SK-N-MC (cell line): ENCODE results near the gene DLGAP4.

Experiments
- EZH2 ChIP-seq: fragments of 200-600 bp; sonication (generic); IDR thresholded peaks from one replicate; pipeline ENCODE4 v1.6.1; 2017; ENCODE audit warnings: antibody characterized with exemption
- FOXP2 ChIP-seq: optimal IDR thresholded peaks from 2 replicates; pipeline ENCODE3; 2011; ENCODE audit warnings: mild to moderate bottlenecking, moderate library complexity; ENCODE audit not compliant: insufficient read depth; ENCODE audit errors: extremely low read length, control extremely low read depth
- POLR2AphosphoS5 ChIP-seq: IDR thresholded peaks from 2 replicates; pipeline ENCODE4 v1.6.1; 2012; ENCODE audit warnings: mild to moderate bottlenecking, low read depth, low read length, borderline replicate concordance

DNA sequence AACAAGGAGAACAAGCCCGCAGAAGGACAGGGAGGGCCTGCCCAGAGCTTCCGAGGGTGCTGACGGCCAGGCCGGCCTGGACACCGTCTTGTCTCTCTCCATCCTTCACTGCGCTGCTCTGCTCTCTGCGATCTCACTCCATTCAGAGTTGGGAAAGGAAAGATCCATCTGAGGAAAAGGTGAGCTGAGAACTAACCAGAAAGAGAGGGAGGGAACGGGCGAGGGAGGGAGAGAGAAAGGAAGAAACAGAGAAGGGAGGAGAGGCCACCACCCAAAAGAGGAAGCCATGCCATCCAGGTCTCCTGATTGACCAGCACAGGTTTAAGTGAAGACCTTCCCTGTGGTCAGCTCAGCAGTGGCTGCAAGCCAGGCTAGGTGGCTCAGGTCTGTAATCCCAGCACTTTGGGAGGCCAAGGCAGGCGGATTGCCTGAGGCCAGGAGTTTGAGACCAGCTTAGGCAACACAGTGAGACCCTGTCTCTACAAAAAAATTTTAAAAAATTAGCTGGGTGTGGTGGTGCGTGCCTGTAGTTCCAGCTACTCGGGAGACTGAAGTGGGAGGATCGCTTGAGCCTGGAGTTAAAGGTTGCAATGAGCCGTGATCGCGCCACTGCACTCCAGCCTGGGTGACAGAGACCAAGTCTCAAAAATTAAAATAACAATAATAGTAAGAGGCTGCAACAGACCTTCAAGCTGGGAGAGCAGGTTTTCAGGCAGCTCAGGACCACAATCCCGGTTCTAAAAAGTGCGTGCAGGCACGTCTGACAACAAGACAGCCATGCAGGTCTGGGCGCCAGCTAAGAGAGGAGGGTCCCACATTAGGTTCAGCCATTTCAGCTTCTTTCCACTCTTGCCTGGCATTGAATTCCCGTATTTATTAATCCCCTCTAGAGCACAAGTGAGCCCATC lies 34.2 kb upstream of the DLGAP4 start:
- TF ChIP-seq POLR2AphosphoS5 (no peak), EZH2 (no peak), FOXP2 (no peak)
